GM12878 (cell line): Measurements from ENCODE around the gene B4GALT3. TPM values are rescaled to one million over a fixed set of nuclear protein-coding genes. Genes with fewer than 3 reads are reported as not detected.

Experiments used
- ASH2L ChIP-seq: fragments of 300-600, 200-600 bp; sonication (generic); IDR thresholded peaks from 2 replicates; pipeline ENCODE4 v1.6.1; 2017; ENCODE audit warnings: low read depth, mild to moderate bottlenecking, borderline replicate concordance
- ESRRA ChIP-seq: IDR thresholded peaks from 2 replicates; pipeline ENCODE4 v1.6.1; 2012; ENCODE audit warnings: mild to moderate bottlenecking, low read length, improper control_type of control experiment
- NBN ChIP-seq: fragments of 450-650 bp; IDR thresholded peaks from 2 replicates; pipeline ENCODE4 v1.6.1; 2016
- NFXL1 ChIP-seq: fragments of 450-650 bp; IDR thresholded peaks from 2 replicates; pipeline ENCODE4 v1.6.1; 2017; ENCODE audit warnings: antibody characterized with exemption, mild to moderate bottlenecking, borderline replicate concordance
- NFYA ChIP-seq: IDR thresholded peaks from 2 replicates; pipeline ENCODE4 v1.6.1; 2011; ENCODE audit warnings: low read depth, mild to moderate bottlenecking, low read length, improper control_type of control experiment, borderline replicate concordance
- NFYB ChIP-seq: IDR thresholded peaks from 2 replicates; pipeline ENCODE4 v1.6.1; 2011; ENCODE audit warnings: low read depth, mild to moderate bottlenecking, low read length, improper control_type of control experiment, moderate library complexity; ENCODE audit not compliant: insufficient read depth
- NRF1 ChIP-seq: conservative IDR thresholded peaks from 2 replicates; pipeline ENCODE4 v1.6.1; 2011; ENCODE audit warnings: mild to moderate bottlenecking, low read depth, low read length, improper control_type of control experiment
- RAD21 ChIP-seq: IDR thresholded peaks from 2 replicates; pipeline ENCODE4 v1.6.1; 2011; ENCODE audit warnings: mild to moderate bottlenecking, low read depth, low read length, moderate library complexity; ENCODE audit not compliant: insufficient read depth
- SIN3A ChIP-seq: IDR thresholded peaks from 2 replicates; pipeline ENCODE4 v1.6.1; 2012; ENCODE audit warnings: low read depth, low read length, improper control_type of control experiment
- SMC3 ChIP-seq: IDR thresholded peaks from 2 replicates; pipeline ENCODE4 v1.6.1; 2011; ENCODE audit warnings: low read length, improper control_type of control experiment, borderline replicate concordance
- STAT1 ChIP-seq: fragments of 450-650 bp; conservative IDR thresholded peaks from 2 replicates; pipeline ENCODE4 v1.6.1; 2014; ENCODE audit warnings: antibody characterized with exemption, mild to moderate bottlenecking
- TARDBP ChIP-seq: IDR thresholded peaks from 2 replicates; pipeline ENCODE4 v1.6.1; 2016; ENCODE audit warnings: borderline replicate concordance
- polyA plus RNA-seq, 11 experiments: library from polyadenylated mRNA; depleted of rRNA in 4 of 11; unstranded in 6 of 11; stranded (reverse) in 5 of 11; fragments of >200 nt; fragmentation: Nextera tagmentation in 4 of 11; fragmentation: Illumina TruSeq in 1 of 11; extraction: Ambion mirVana in 4 of 11; extraction: Trizol in 1 of 11; gene quantifications; 1 replicate in 1 of 11; 2 replicates in 10 of 11; pipeline versions ENCODE4 v1.2.1 to v1.2.3, GENCODE V29; 2011 to 2016; ENCODE audit warnings: inconsistent platforms in 2 of 11, missing spikeins in 2 of 11, low read depth in 1 of 11
- total RNA-seq, 4 experiments: library from RNA; depleted of rRNA in 3 of 4; stranded (reverse); fragments of >200 nt in 3 of 4; fragmentation: Illumina TruSeq in 1 of 4; extraction: Trizol in 1 of 4; gene quantifications; 2 replicates each; pipeline versions ENCODE4 v1.2.1 to v1.2.3, GENCODE V29; 2013 to 2021
- TF ChIP-seq, protein P1 (sequence below): fragments of 450-650 bp; IDR thresholded peaks from 2 replicates; pipeline ENCODE4 v1.6.1; 2016; ENCODE audit warnings: mild to moderate bottlenecking
- TF ChIP-seq, protein P2 (sequence below): fragments of 450-650 bp; IDR thresholded peaks from 2 replicates; pipeline ENCODE4 v1.6.1; 2017; ENCODE audit warnings: low read depth, mild to moderate bottlenecking, moderate library complexity
- TF ChIP-seq, protein P3 (sequence below), 3 experiments: IDR thresholded peaks in 2 of 3; conservative IDR thresholded peaks in 1 of 3; 2 replicates each; pipeline ENCODE4 v1.5.1; 2011; ENCODE audit warnings: low read depth in 3 of 3, low read length in 3 of 3, mild to moderate bottlenecking in 3 of 3, control low read depth in 2 of 3, moderate library complexity in 2 of 3, inconsistent platforms in 1 of 3, mixed read lengths in 1 of 3; ENCODE audit not compliant: control insufficient read depth in 2 of 3, insufficient read depth in 1 of 3; ENCODE audit errors: extremely low read depth in 1 of 3
- TF ChIP-seq, protein P4 (sequence below): fragments of 450-650 bp; conservative IDR thresholded peaks from 2 replicates; pipeline ENCODE4 v1.6.1; 2017; ENCODE audit warnings: mild to moderate bottlenecking, moderate library complexity
- TF ChIP-seq, protein P5 (sequence below): fragments of 150-350 bp; IDR thresholded peaks from 2 replicates; pipeline ENCODE4 v1.6.1; 2016; ENCODE audit warnings: low read depth, low read length

B4GALT3 gene
- total and polyA plus RNA-seq, 10 of the 15 experiments (the other 5 are each of a cell fraction or from before 2014, with no cell fraction given) = 27.1 to 58.9 (median 42.6) TPM

DNA sequence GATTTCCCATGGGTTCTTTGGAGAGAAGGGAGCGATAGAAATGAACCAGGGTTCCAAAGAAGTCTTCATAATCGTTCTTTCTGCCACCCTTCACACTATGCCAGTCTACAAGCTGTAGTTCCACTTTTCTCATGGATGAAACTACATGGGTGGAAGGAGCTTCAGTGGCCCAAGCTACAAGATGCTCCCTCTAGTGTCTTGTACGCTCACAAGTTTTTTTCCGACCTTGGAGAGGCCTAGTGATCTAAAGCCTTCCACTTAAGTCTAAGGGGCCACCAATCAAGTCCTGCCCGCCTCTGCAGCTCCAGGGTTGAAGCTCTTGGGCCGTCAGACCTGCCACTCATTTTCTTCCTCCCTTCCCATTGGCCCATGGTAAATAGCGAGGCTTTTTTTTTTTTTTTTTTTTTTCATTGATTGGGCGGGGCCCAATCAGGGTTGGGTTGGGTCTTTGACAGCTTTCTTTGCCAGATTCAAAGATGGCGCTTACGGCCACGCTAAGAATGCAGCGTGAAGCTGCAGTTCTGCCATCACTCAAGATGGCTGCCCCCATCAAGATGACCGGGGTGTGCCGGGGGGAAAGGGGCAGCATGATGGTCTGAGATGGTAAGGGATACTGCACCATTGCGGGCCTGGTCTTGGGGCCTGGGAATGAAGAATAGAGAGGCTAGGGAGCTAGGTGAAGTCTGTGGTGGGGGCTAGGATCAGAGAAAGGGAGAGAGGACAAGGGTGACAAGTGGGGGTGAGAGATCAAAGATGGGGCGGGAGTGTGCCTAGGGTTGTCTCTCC is 48.4 kb upstream of the B4GALT3 start, which contains the start of gene TOMM40L (continued):
- TF ChIP-seq, protein P1, sequence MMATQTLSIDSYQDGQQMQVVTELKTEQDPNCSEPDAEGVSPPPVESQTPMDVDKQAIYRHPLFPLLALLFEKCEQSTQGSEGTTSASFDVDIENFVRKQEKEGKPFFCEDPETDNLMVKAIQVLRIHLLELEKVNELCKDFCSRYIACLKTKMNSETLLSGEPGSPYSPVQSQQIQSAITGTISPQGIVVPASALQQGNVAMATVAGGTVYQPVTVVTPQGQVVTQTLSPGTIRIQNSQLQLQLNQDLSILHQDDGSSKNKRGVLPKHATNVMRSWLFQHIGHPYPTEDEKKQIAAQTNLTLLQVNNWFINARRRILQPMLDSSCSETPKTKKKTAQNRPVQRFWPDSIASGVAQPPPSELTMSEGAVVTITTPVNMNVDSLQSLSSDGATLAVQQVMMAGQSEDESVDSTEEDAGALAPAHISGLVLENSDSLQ = peak; percentile 99
- TF ChIP-seq, protein P2, sequence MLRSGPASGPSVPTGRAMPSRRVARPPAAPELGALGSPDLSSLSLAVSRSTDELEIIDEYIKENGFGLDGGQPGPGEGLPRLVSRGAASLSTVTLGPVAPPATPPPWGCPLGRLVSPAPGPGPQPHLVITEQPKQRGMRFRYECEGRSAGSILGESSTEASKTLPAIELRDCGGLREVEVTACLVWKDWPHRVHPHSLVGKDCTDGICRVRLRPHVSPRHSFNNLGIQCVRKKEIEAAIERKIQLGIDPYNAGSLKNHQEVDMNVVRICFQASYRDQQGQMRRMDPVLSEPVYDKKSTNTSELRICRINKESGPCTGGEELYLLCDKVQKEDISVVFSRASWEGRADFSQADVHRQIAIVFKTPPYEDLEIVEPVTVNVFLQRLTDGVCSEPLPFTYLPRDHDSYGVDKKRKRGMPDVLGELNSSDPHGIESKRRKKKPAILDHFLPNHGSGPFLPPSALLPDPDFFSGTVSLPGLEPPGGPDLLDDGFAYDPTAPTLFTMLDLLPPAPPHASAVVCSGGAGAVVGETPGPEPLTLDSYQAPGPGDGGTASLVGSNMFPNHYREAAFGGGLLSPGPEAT = peak; percentile 36; the same call in 1 of the 2 replicates
- peak; percentile 83 for TF ChIP-seq SMC3
- no peak for TF ChIP-seq ASH2L
- TF ChIP-seq, protein P3, sequence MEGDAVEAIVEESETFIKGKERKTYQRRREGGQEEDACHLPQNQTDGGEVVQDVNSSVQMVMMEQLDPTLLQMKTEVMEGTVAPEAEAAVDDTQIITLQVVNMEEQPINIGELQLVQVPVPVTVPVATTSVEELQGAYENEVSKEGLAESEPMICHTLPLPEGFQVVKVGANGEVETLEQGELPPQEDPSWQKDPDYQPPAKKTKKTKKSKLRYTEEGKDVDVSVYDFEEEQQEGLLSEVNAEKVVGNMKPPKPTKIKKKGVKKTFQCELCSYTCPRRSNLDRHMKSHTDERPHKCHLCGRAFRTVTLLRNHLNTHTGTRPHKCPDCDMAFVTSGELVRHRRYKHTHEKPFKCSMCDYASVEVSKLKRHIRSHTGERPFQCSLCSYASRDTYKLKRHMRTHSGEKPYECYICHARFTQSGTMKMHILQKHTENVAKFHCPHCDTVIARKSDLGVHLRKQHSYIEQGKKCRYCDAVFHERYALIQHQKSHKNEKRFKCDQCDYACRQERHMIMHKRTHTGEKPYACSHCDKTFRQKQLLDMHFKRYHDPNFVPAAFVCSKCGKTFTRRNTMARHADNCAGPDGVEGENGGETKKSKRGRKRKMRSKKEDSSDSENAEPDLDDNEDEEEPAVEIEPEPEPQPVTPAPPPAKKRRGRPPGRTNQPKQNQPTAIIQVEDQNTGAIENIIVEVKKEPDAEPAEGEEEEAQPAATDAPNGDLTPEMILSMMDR (IDR thresholded peaks at IDR 0.05 in 2 of 3, conservative IDR thresholded peaks at IDR 0.05 in 1 of 3; ENCODE audit: control insufficient read depth in 2 of 3, extremely low read depth in 1 of 3, insufficient read depth in 1 of 3, low read depth in 3 of 3, low read length in 3 of 3) = peak; percentile 61 to 66 (median 64)
- TF ChIP-seq, protein P4, sequence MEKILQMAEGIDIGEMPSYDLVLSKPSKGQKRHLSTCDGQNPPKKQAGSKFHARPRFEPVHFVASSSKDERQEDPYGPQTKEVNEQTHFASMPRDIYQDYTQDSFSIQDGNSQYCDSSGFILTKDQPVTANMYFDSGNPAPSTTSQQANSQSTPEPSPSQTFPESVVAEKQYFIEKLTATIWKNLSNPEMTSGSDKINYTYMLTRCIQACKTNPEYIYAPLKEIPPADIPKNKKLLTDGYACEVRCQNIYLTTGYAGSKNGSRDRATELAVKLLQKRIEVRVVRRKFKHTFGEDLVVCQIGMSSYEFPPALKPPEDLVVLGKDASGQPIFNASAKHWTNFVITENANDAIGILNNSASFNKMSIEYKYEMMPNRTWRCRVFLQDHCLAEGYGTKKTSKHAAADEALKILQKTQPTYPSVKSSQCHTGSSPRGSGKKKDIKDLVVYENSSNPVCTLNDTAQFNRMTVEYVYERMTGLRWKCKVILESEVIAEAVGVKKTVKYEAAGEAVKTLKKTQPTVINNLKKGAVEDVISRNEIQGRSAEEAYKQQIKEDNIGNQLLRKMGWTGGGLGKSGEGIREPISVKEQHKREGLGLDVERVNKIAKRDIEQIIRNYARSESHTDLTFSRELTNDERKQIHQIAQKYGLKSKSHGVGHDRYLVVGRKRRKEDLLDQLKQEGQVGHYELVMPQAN = peak; percentile 55
- peak; percentile 16 for TF ChIP-seq NFYA
- TF ChIP-seq SIN3A = 0 out of 2 replicates have a peak, but pooled peaks have one; percentile 72
- TF ChIP-seq ESRRA = 0 out of 2 replicates have a peak, but pooled peaks have one; percentile 43
- TF ChIP-seq NRF1 = no peak
- TF ChIP-seq NFXL1 = no peak
- 0 out of 2 replicates have a peak, but pooled peaks have one; percentile 72 for TF ChIP-seq NBN
- TF ChIP-seq STAT1 = no peak
- TF ChIP-seq TARDBP = 0 out of 2 replicates have a peak, but pooled peaks have one; percentile 36
- TF ChIP-seq, protein P5, sequence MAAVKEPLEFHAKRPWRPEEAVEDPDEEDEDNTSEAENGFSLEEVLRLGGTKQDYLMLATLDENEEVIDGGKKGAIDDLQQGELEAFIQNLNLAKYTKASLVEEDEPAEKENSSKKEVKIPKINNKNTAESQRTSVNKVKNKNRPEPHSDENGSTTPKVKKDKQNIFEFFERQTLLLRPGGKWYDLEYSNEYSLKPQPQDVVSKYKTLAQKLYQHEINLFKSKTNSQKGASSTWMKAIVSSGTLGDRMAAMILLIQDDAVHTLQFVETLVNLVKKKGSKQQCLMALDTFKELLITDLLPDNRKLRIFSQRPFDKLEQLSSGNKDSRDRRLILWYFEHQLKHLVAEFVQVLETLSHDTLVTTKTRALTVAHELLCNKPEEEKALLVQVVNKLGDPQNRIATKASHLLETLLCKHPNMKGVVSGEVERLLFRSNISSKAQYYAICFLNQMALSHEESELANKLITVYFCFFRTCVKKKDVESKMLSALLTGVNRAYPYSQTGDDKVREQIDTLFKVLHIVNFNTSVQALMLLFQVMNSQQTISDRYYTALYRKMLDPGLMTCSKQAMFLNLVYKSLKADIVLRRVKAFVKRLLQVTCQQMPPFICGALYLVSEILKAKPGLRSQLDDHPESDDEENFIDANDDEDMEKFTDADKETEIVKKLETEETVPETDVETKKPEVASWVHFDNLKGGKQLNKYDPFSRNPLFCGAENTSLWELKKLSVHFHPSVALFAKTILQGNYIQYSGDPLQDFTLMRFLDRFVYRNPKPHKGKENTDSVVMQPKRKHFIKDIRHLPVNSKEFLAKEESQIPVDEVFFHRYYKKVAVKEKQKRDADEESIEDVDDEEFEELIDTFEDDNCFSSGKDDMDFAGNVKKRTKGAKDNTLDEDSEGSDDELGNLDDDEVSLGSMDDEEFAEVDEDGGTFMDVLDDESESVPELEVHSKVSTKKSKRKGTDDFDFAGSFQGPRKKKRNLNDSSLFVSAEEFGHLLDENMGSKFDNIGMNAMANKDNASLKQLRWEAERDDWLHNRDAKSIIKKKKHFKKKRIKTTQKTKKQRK = peak; percentile 24; the same call in 1 of the 2 replicates
- peak; percentile 61 for TF ChIP-seq RAD21
- TF ChIP-seq NFYB = peak; percentile 91
